K562 (cell line): ENCODE results near the gene INCA1. TPM values are rescaled to one million over a fixed set of nuclear protein-coding genes. Genes with fewer than 3 reads are reported as not detected.
A peak's percentile ranks its signal among the peaks of the same experiment; 100 is the strongest.

Source experiments
- CBFA2T2 ChIP-seq: fragments of 450-650 bp; conservative IDR thresholded peaks from 2 replicates; pipeline ENCODE4 v1.6.1; 2017; ENCODE audit warnings: mild to moderate bottlenecking
- CCAR2 ChIP-seq: fragments of 200-400 bp; formaldehyde crosslinking; IDR thresholded peaks from 2 replicates; pipeline ENCODE4 v1.6.1; 2017; ENCODE audit warnings: mild to moderate bottlenecking, low read depth, low read length
- CEBPZ ChIP-seq: fragments of 150-350 bp; IDR thresholded peaks from 2 replicates; pipeline ENCODE4 v1.6.1; 2014; ENCODE audit warnings: low read depth, mild to moderate bottlenecking, low read length, borderline replicate concordance
- HDAC1 ChIP-seq, 2 experiments: fragments of 450-650 bp; IDR thresholded peaks; 2 replicates each; pipeline ENCODE4 v1.6.1; 2016 to 2017; ENCODE audit warnings: inconsistent platforms in 1 of 2, mild to moderate bottlenecking in 1 of 2, moderate library complexity in 1 of 2
- HES1 ChIP-seq: fragments of 450-650 bp; IDR thresholded peaks from 2 replicates; pipeline ENCODE4 v1.6.1; 2016; ENCODE audit warnings: low read depth, mild to moderate bottlenecking, moderate library complexity
- HNRNPL ChIP-seq: fragments of 200-400 bp; formaldehyde crosslinking; IDR thresholded peaks from 2 replicates; pipeline ENCODE4 v1.6.1; 2017; ENCODE audit warnings: low read depth, mild to moderate bottlenecking, low read length
- HNRNPLL ChIP-seq: fragments of 200-400 bp; formaldehyde crosslinking; IDR thresholded peaks from 2 replicates; pipeline ENCODE4 v1.6.1; 2017; ENCODE audit warnings: low read length, low read depth, mild to moderate bottlenecking; ENCODE audit not compliant: poor library complexity, severe bottlenecking
- JUNB ChIP-seq: fragments of 450-650 bp; formaldehyde crosslinking; conservative IDR thresholded peaks from 2 replicates; pipeline ENCODE4 v1.4.0; 2020; ENCODE audit warnings: mild to moderate bottlenecking
- NCOA4 ChIP-seq: fragments of 450-650 bp; IDR thresholded peaks from 2 replicates; pipeline ENCODE4 v1.6.1; 2018; ENCODE audit warnings: mild to moderate bottlenecking; ENCODE audit not compliant: partially characterized antibody
- RAD51 ChIP-seq: fragments of 450-650 bp; IDR thresholded peaks from 2 replicates; pipeline ENCODE4 v1.7.1; 2016; ENCODE audit warnings: low read depth, mild to moderate bottlenecking, borderline replicate concordance
- RBM22 ChIP-seq: fragments of 200-400 bp; formaldehyde crosslinking; IDR thresholded peaks from 2 replicates; pipeline ENCODE4 v1.6.1; 2018; ENCODE audit warnings: low read length, low read depth; ENCODE audit not compliant: poor library complexity, severe bottlenecking
- SMARCE1 ChIP-seq: fragments of 450-650 bp; IDR thresholded peaks from 2 replicates; pipeline ENCODE4 v1.7.1; 2016; ENCODE audit warnings: mild to moderate bottlenecking
- SREBF1 ChIP-seq: fragments of 150-350 bp; IDR thresholded peaks from 2 replicates; pipeline ENCODE4 v1.6.1; 2014; ENCODE audit warnings: antibody characterized with exemption, low read depth, low read length, borderline replicate concordance
- SRSF7 ChIP-seq: fragments of 200-400 bp; formaldehyde crosslinking; optimal IDR thresholded peaks from 2 replicates; pipeline ENCODE3; 2017; ENCODE audit warnings: mild to moderate bottlenecking, low read depth, low read length
- YBX1 ChIP-seq: fragments of 450-650 bp; IDR thresholded peaks from 2 replicates; pipeline ENCODE4 v1.7.1; 2016; ENCODE audit warnings: mild to moderate bottlenecking
- ZKSCAN3 ChIP-seq: fragments of 250-450 bp; sonication (Bioruptor Pico); IDR thresholded peaks from 2 replicates; pipeline ENCODE4 v1.4.0; 2020
- ZNF197 ChIP-seq: fragments of 200-800 bp; sonication (Bioruptor generic); IDR thresholded peaks from 2 replicates; pipeline ENCODE4 v1.6.1; 2016; ENCODE audit warnings: low read depth, missing genetic modification characterization, missing compliant biosample characterization
- ZNF316 ChIP-seq: fragments of 450-650 bp; IDR thresholded peaks from 2 replicates; pipeline ENCODE4 v1.6.1; 2016
- ZNF512 ChIP-seq: IDR thresholded peaks from 2 replicates; pipeline ENCODE4 v1.6.1; 2016; ENCODE audit warnings: missing genetic modification characterization, missing compliant biosample characterization
- ZNF655 ChIP-seq: fragments of 250-450 bp; sonication (Bioruptor Pico); IDR thresholded peaks from 2 replicates; pipeline ENCODE4 v1.5.0; 2021
- polyA plus RNA-seq, 8 experiments: library from polyadenylated mRNA; depleted of rRNA in 4 of 8; stranded (reverse) in 5 of 8; unstranded in 3 of 8; fragments of >200 nt; fragmentation: Nextera tagmentation in 2 of 8; fragmentation: Illumina TruSeq in 1 of 8; extraction: Ambion mirVana in 2 of 8; extraction: Trizol in 1 of 8; gene quantifications; 2 replicates each; pipeline versions ENCODE4 v1.2.1 to v1.2.3, GENCODE V29; 2011 to 2014; ENCODE audit warnings: inconsistent platforms in 1 of 8, missing spikeins in 1 of 8
- total RNA-seq, 7 experiments: library from RNA; depleted of rRNA in 6 of 7; stranded (reverse); fragments of >200 nt in 6 of 7; fragmentation: Illumina TruSeq in 2 of 7; extraction: Trizol in 2 of 7; gene quantifications; 2 replicates each; pipeline versions ENCODE4 v1.2.1 to v1.2.3, GENCODE V29; 2011 to 2021; ENCODE audit warnings: low replicate concordance in 1 of 7
- TF ChIP-seq, protein P1 (sequence below): sonication (generic); formaldehyde crosslinking; IDR thresholded peaks from 2 replicates; pipeline ENCODE4 v1.8.1; 2023; ENCODE audit warnings: mild to moderate bottlenecking, missing genetic modification reagents

Gene INCA1
- total and polyA plus RNA-seq, 9 of the 15 experiments (the other 6 are each of a cell fraction or from before 2014, with no cell fraction given), result 0.08 to 0.50 (median 0.13) TPM; not detected in 4

DNA sequence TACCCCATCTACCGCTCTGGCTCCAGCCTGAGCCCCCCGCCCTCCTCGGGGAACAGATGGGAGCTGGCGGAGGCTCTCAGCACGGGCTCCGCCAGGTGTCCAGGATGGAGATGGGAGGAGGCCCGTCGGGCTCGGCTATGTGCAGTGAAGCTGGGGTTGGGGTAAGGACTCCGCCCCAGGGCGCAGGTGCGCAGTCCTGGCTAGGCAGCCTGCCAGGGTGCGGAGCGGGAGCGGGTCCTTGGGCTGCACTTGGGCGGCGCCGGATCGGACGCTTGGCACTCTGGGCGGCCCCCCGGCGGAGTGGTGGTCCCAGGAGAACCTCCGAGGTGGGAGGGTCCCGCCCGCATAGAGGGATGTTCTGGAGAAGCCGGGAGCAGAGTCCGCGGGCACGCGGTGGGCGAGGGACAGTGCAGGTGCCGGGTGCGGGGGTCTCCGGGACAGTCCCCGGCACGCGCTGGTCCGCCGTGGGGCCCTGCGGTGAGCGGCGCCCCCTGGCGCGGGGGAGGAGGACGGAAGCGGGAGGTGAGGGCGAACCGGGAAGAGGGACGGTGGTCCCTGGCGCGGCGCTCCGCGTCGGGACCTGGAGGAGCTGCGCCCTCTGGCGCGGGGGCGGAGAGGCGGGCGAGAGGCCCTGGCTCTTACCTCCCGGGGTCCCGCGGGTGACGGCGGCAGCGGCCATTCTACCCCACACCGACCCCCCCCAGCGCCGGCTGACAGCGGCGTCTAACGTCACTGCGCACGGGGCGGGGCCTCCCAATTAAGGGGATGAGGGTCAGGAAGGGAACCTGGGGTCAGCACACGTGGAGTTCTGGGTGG, 10.2 kb downstream of the INCA1 start, which contains the start of gene CAMTA2 (continued):
- TF ChIP-seq NCOA4, result no peak
- peak in 1 of 2 experiments; percentile 74; a peak in 2 of 4 replicates for TF ChIP-seq HDAC1 (IDR thresholded peaks at IDR 0.05)
- TF ChIP-seq, protein P1, sequence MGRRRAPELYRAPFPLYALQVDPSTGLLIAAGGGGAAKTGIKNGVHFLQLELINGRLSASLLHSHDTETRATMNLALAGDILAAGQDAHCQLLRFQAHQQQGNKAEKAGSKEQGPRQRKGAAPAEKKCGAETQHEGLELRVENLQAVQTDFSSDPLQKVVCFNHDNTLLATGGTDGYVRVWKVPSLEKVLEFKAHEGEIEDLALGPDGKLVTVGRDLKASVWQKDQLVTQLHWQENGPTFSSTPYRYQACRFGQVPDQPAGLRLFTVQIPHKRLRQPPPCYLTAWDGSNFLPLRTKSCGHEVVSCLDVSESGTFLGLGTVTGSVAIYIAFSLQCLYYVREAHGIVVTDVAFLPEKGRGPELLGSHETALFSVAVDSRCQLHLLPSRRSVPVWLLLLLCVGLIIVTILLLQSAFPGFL, result no peak
- TF ChIP-seq CEBPZ, result no peak
- no peak for TF ChIP-seq SRSF7
- TF ChIP-seq HES1, result no peak
- TF ChIP-seq HNRNPL, result peak; percentile 86
- no peak for TF ChIP-seq ZNF316
- TF ChIP-seq JUNB (CRISPR knock-in tag), result no peak
- TF ChIP-seq RAD51, result no peak
- no peak for TF ChIP-seq ZNF197 (CRISPR knock-in tag)
- TF ChIP-seq ZNF655 (CRISPR knock-in tag), result no peak
- TF ChIP-seq ZNF512 (tag), result no peak
- no peak for TF ChIP-seq CCAR2
- TF ChIP-seq YBX1, result no peak
- TF ChIP-seq ZKSCAN3 (CRISPR knock-in tag), result no peak
- no peak for TF ChIP-seq RBM22
- TF ChIP-seq HNRNPLL, result no peak
- no peak for TF ChIP-seq CBFA2T2
- no peak for TF ChIP-seq SREBF1
- TF ChIP-seq SMARCE1, result no peak
